UCSD-AML1 (cell line): Measurements from ENCODE around the gene LRRC26.

ENCODE experiments used
- DNase-seq: peaks from one replicate; lab custom pipeline; 2025; ENCODE audit not compliant: unreplicated experiment; lab: John Stamatoyannopoulos, UW

Gene LRRC26

DNA sequence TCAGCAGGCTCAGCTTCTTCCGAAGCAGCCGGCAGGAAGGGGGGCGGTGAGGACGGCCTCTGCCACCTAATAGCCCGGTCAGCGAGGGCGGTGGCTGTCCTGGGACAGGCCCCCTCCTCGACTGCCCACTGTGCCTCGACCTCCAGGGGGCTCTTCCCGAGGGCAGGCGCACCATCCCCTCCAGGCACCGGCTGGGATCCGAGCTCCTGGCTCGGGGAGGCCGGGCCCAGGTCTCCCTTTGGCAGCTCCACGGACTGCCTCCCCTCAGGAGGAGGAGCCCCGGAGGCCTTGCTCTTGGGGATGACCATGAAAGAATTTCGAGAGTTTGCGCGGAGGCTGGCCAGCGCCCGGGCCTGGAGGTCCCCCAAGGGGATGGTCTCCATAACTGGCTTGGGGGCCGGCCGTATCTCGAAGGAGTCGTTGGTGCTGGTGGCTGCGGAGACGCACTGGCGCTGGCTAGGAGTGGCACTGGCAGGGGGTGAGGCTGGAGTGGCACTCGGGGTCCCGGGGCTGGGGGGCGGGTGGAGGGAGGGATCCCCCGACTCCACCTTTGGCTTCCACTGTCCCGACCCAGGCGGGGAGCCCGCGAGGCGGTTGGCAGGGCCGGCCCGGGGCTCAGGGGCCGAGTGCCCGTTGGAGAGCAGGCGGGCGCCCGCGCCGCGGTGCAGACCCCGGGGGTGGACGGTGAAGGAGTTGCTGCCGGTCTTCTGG lies 29.7 kb upstream of the LRRC26 start:
- no peak for DNase-seq

DNA sequence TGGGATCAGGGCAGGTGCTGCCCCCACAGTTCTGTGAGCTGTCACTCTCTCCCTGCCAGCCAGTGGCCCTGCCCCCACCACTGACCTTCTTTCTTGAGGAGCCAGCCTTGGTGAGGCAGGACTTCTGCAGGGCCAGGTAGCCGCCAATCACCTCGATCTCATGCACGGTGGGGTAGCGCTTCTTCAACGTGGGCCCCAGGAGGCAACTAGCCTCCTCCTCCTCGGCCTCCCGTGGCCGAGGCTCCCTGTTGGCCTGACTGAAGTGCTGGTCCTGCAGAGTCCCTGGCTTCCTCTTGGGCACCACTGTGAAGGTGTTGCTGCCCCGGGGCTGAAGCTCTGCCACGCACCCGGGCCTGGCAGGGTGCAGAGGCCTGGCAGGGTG lies 29.0 kb upstream of the LRRC26 start:
- DNase-seq: no peak

DNA sequence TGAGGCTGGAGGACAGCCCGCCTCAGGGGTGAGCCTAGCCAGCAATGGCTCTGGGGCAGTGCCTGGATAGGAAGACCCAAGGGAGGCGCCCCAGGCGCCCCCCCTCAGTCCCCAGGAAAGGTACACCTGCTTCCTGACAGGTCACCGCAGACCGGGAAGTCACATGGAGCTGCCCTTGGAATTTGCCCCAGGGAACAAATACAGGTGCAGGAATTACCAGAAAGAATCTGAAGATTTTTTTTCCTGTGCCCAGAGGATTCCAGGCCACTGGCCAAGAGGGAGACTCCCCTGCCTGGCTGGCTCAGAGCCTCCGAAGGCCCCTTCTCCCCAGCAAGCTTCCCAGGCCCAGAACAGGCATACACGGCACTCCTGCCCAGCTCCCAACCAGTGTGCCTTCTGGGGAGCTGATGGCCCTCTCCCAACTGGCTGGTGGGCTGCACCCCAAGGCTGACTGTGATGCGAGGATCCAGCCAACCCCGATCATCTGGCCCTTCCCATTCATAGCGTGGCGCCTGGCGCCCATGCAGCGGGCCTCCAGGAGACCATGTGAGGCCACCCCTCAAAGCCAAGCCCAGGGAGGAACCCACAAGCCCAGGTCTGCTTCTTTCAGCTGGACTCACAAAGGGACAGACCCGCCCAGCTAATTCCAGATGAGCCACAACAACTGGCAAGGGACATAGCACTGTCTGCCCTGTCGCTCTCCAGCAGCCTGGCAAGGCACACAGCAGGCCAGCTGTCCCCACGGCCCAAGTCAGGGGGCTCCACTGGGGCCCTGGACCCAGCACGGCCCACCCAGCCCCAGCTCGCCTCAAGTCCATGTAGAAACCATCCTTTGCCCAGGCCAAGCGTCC lies 28.4 kb upstream of the LRRC26 start:
- no peak for DNase-seq

DNA sequence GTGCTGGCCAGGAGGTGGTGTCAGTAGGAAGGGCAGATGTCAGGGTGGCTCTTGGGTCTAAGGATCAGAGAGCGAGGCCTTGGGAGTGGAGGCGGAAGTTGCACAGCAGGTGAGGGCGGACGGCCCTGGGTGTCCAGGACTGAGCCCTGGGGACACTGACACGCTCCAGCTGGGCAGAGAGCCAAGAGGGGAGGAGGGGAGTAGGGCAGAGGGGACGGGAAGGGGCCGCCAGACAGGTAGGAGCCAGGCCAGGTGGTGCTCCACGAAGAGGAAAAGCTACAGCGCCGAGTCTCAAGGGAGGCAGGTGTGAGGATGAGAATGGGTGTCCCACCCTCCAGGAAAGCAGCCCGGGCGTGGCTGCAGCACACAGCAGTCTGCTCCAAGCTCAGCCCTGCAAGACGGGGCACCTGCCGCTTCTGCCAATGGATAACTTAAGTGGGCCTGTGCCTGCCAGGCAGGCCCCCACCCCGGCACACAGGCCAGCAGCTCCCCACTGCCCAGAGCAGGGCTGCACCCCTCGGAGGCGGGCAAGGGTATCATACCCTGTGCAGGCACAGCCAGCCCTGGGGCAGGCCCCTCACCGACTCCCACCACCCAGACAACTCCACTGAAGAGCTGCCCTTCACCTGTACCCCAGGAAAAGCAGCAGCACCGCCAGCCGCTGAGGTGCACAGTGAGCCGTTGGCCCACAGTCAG lies 25.8 kb upstream of the LRRC26 start:
- DNase-seq: no peak

DNA sequence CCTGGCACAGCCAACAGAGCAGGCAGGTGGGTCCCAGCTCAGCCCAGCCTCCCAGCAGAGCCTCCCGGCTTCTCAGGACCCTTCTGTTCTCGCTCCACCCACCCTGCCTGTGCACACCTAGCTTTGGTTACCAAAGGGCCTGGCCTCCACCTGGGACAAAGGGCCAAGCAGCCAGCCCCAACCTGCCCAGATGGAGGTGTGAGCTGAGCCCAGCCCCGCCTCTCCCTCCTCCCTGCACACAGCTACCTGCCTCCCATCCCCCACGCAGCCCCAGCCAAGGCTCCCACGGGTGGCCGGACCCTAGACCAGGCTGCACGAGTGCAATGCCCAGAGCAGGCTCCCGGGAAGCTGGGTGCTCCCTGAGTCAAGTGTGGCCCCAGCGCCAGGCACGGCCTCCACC lies 25.1 kb upstream of the LRRC26 start:
- no peak for DNase-seq

DNA sequence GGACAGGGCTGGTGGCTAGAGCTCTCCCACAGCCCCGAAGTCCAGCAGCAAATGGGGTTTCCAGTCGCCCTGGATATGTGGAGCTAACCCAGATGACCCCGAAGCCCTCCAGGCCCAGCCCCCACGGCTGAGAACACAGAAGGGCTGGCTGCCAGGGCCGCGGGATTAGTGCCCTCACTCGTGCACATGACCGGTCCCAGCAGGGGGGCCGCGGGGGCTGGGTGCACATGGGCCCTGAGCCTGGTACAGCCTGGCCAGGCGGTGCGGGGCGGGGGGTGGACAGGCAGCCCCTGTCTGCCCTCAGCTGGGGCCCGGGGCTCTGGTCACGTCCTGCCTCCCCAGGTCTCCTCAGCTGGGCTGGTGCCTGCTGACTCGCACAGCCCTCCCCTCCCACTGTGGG lies 24.5 kb upstream of the LRRC26 start:
- DNase-seq: no peak

DNA sequence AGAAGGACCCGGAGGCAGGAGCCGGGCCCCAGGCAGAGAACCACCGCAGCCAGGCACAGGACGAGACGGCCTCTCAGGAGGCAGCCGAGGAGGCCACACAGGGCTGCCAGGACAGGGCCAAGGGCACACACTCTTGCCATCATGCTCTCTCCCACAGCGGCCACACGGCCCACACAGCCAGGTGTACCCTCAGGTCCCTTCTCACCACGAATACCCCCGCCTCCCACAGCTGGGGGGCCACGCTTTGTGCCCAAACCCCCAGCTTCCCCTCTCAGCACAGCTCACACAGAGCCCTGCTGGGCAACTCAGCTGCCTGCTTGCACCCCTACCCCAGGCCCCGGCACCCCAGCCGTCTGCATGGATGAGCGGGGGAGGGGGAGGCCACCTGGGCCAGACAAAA lies 23.9 kb upstream of the LRRC26 start:
- no peak for DNase-seq

DNA sequence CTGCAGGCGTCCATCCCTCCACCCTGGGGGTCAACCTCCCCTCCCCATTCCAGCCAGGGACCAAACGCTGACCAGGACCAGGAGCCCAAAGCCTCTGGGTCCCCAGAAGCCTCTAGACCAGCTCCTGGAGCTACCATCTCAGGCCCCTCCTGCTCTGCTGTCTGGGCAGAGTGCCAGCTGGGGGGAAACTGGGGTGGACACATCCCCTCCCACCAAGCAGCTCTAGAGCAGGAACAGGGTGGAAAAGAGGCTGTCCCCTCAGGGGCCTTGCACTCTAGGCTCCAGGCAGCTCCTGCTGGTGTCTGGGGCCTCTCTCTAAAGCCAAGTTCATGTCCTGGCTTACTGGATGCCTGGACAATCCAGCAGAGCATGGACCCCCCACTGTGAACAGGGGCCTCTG lies 23.0 kb upstream of the LRRC26 start:
- DNase-seq: no peak

DNA sequence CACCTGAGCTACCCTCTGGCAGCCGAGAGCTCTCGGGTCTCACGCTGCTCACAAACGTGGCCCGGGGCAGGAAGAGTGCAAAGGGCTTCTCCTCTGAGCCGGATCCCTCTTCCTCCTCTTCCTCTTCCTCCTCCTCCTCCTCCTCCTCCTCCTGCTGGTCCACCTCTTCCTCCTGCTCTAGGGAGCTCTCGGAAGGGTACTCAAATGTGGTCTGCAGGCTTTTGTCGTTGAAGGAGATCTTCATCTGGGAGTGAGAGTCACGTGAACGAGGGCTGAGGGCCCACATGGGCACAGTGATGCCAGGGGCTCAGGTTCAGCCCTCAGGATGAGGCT lies 22.6 kb upstream of the LRRC26 start:
- DNase-seq: no peak

DNA sequence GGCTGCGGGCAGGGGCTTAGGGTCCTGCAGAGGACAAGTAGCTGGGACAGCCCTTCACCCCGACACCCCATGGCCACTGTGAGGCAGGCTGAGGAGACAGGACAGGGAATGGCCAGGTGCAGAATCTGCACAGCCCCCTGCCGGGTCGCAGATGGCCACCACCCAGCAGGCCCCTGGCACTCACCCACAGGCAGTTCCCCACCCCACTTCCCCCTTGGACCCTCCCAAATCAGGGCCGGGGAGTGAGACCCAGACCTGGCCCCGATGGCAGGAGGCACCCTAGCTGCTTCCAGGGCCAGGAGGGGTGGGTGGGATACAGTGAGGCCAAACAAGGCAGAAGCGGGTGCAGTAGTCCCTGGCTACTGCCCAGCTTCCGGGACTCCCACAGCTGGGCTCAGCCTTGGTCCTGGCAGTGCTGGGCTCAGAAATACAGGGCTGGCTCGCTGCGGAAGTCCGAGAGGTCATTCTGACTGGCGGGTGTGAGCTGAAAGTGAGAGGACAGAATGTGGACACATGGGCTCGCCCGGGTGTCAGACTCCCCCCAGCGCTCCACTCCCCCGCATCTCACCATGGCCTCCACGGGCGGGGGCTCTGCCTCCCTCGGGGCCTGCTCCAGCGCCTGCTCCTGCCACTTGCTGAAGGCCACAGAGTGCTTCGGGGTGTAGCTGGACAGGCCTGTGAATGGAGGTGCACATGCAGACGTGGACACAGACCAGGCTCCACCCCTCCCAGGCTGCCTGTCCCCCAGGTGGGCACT lies 22.0 kb upstream of the LRRC26 start:
- DNase-seq: no peak

DNA sequence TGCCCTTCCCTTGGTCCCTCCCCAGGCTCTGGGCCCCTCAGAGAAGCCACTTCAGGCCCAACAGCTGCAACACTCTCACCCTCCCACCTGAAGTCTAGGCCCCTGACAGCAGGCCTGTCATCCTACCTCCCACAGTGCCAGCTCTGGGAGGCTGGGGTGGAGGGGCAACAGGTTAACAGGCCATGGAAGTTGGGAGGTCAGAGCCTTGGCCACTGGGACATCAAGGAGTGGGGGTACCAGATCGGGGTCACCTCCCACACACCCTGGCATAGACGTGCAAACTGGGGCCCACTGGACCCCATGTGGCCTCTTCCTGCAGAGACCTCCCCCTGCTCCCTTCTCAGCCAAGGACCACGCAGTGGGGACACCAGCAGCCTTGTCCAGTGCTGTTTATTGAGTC lies 21.4 kb upstream of the LRRC26 start:
- DNase-seq: no peak

DNA sequence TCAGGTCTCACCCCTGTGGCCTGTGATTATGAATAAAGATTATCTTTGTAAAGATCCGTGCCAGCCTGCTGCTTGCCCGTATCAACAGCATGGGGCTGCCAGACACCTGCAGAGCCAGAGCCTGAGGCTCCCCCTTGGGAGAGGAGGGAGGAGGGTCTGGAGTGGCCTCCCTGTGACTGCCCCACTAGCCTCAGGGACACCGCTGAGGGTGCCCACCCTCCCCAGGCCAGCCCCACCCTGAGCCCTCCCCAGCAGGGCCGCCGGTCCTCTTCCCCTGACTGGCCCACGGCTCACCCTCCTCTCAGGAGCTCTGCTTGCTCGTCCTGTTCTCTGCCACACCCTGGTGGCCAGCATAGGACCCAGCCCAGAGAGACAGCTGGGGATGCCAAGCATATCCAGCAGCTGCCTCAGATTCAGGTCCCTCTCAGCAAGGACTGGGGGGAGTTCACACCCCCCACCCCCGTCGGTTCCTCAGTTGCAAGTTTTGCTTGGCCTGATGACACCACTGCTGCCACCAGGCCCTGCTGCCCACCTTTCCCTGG lies 20.5 kb upstream of the LRRC26 start:
- no peak for DNase-seq

DNA sequence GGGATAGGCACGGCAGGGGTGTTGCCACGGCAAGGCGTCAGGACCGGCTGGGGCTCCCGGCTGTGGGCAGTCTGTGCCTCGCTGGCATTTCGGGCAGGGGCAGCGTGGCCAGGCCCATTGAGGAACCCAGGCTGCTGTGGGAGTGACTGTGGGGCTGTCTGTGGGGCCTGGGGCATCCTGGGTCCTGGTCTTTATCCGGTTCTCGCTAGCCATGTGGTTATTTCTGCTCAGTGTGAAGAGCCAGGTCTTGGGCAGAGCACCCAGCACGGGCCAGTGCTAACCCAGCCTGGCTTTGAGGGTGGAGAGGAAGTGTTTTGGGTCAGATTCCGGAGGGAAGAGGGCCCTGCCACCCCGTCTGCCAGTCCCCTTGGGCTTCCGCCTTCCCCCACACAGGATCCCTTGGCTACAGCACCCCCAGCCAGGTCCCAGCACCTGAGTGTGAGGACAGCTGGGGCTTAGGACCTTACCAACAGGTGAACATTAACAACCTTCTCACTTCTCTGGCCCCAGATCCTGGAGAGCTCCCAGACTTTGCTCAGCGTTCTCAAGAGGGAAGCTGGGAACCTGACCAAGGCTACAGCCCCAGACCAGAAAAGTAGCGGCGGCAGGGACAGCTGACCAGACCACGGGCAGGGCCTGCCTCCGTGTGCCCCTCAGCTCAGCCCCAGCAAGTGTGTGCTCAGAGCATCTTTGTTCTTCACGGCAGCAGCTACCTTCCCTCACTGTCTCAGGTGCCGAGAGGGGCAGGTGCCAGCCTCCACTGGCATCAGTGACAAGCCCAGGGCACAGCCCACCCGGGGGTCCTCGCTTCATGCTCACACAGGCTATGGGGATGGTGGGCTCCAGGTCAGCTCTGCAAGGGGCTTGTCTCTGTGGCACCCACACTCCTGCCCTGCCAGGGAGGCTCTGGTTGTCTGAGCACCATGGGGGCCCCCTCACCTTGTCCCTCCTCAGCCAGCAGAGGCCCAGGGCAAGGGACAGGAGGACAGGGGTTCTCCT lies 19.7 kb upstream of the LRRC26 start:
- no peak for DNase-seq

DNA sequence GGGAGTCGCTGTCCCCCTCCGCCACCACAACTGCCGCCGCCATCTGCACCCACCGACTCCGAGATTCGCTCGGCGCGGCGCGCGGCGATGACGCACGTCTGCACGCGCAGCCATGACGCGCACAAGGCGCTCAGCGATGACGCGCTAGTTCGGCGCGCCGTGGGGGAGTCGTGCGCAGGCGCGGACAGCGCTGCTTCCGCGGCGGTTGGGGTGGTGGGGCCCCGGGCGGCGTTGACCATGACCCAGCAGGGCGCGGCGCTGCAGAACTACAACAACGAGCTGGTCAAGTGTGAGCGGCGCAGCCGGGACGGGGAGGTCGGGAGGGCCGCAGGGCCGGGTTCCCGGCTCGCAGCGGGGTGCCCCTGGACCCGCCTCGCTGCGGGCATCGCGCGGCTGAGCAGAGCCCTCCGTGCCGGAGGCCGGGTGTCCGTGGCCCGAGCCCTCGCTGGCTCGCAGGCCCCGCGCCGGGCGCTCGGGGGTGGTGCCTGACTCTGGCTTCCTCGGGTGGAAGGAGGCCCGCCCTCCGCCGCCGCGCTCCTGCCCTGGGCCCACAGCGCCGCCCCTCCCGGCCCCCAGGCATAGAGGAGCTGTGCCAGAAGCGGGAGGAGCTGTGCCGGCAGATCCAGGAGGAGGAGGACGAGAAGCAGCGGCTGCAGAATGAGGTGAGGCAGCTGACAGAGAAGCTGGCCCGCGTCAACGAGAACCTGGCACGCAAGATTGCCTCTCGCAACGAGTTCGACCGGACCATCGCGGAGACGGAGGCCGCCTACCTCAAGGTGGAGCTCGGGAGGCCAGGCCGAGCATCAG lies 18.8 kb upstream of the LRRC26 start, which contains the start of the genes ANAPC2 and SSNA1:
Gene ANAPC2 (minus strand): TSS at position 71 of the 807 bp plus-strand sequence. CDS start 28 bp downstream, at position 43.
Gene SSNA1 (plus strand): TSS at position 187 of the 807 bp plus-strand sequence. CDS start 51 bp downstream, at position 238.
- DNase-seq: peak; percentile 97

DNA sequence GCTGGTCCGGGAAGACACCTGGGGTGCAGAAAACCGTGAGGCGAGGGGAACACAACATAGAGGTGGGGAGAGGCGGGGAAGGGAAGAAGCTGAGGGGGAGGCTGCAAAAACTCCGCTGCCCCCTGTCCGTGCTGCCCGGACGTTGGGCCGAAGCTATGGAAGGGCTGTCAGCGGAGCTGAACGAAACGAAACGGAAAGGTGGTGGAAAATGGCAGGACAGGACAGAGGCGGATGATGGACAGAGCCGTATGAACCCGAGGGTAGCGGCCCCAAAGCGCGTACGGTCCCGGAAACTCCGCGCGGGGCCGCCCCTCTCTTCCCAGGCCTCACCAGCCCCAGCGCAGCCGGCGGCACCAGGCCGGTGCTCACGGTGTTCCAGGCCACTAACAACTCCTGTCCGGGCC lies 18.2 kb upstream of the LRRC26 start:
- DNase-seq: no peak

DNA sequence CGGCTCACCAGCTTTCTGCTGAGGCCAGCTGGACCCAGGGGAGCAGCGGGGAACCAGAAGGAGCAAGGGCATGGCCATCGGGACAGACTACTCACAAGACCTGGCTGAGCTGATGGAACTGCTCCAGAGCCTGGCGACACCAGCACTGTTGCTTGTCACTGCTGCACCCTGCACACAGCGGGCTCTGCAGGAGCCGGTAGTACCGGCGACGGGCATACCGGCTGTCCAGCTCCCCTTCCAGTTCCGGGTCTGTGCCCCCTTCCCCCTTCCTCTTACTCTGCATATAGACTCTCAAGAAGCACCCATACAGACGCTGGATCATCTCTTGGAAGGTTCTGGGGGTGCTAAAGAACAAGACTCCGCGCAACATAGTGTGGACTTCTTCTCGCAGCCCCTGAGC lies 17.5 kb upstream of the LRRC26 start:
- DNase-seq: no peak

DNA sequence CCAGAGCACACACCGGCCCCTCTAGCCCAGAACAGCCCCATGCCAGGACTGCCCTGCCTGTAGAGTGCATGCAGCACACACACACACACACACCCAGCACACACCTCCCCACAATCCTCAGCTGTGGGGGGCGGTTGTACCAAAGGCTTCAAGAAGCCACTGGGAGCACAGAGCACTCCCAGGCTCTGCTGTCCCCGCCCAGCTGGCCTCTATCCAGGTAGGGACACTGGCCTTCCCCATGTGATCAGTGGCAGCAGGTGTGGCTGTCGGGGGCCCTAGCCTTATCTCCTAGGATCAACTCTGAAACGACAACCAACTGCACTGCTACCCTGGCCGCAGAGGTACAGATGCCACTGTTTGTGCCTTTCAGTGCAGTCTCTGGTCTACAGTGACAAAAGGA lies 16.5 kb upstream of the LRRC26 start:
- DNase-seq: no peak

DNA sequence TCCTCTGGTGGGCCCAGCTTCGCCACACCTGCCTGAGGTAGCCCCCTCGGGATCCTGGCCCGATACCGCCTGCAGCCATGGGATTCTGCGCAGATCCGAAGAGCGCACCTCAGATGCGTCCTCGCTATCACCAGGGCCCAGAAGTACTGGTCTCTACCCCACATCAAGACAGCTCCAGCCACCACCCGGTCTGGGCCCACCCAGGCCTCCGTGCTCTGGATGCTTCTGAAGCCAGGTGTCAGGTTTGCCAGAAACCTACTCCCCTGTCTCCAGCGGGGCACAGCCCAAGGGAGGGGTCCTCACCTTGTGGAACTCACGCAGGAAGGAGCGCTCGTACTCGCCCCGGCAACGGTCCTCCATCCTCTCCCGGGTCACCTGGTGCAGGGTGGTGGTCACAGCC lies 16.1 kb upstream of the LRRC26 start:
- no peak for DNase-seq
